Endodermal cell (in vitro differentiated cells): Measurements from ENCODE around the gene PARP8. TPM values are rescaled to one million over a fixed set of nuclear protein-coding genes. Genes with fewer than 3 reads are reported as not detected.

Source experiments
- DNase-seq: peaks from one replicate; pipeline ENCODE4 v3.0.0-alpha.2; 2017
- H3K27ac ChIP-seq: 2 replicates; pipeline ENCODE4 v1.5.1; 2013; ENCODE audit warnings: mild to moderate bottlenecking, low read depth, low read length, moderate library complexity
- H3K27me3 ChIP-seq: 2 replicates; pipeline ENCODE4 v1.6.1; 2013; ENCODE audit warnings: mild to moderate bottlenecking, low read length, moderate library complexity; ENCODE audit not compliant: insufficient read depth, control insufficient read depth, poor library complexity, severe bottlenecking
- H3K36me3 ChIP-seq: 2 replicates; pipeline ENCODE4 v1.7.0; 2013; ENCODE audit warnings: mild to moderate bottlenecking, low read length, moderate library complexity; ENCODE audit not compliant: control insufficient read depth, insufficient read depth
- H3K4me1 ChIP-seq: one replicate; pipeline ENCODE4 v1.7.0; 2013; ENCODE audit warnings: low read length; ENCODE audit not compliant: control insufficient read depth, insufficient read depth
- H3K4me3 ChIP-seq: 2 replicates; pipeline ENCODE4 v1.5.1; 2013; ENCODE audit warnings: mild to moderate bottlenecking, low read length, moderate library complexity
- H3K9ac ChIP-seq: 2 replicates; pipeline ENCODE4 v1.6.1; 2013; ENCODE audit warnings: mild to moderate bottlenecking, low read length, moderate library complexity; ENCODE audit not compliant: poor library complexity, severe bottlenecking; ENCODE audit errors: extremely low read depth
- H3K9me3 ChIP-seq: 2 replicates; pipeline ENCODE4 v1.6.1; 2013; ENCODE audit warnings: mild to moderate bottlenecking, low read length, moderate library complexity; ENCODE audit not compliant: control insufficient read depth
- H3K27ac Mint-ChIP-seq: 2 replicates; pipeline ENCODE4 v1.8.0; 2020; ENCODE audit warnings: mixed read lengths
- H3K27me3 Mint-ChIP-seq: 2 replicates; pipeline ENCODE4 v1.8.0; 2021; ENCODE audit warnings: mild to moderate bottlenecking, mixed read lengths; ENCODE audit not compliant: insufficient read depth
- H3K36me3 Mint-ChIP-seq: 2 replicates; pipeline ENCODE4 v1.8.0; 2020; ENCODE audit warnings: low read depth, mixed read lengths
- H3K4me1 Mint-ChIP-seq: 2 replicates; pipeline ENCODE4 v1.8.0; 2020; ENCODE audit warnings: mixed read lengths
- H3K4me3 Mint-ChIP-seq: 2 replicates; pipeline ENCODE4 v1.8.0; 2020; ENCODE audit warnings: mild to moderate bottlenecking, moderate library complexity, mixed read lengths
- H3K9me3 Mint-ChIP-seq: 2 replicates; pipeline ENCODE4 v1.8.0; 2020; ENCODE audit warnings: mild to moderate bottlenecking, mixed read lengths
- WGBS, 2 experiments: methylation state at CpG; one replicate each; pipeline versions ENCODE4 v1.1.5 to v1.1.7; 2013; ENCODE audit warnings: missing lambda C conversion rate in 2 of 2, mixed read lengths in 1 of 2; ENCODE audit not compliant: insufficient coverage in 1 of 2, insufficient read length in 1 of 2; 5-methylcytosine and 5-hydroxymethylcytosine counted together
- total RNA-seq, 2 donors: library from RNA; stranded (reverse); fragmentation: NEBNext Ultra II Directional in 1 of 2; extraction: Animal tissue kit (Norgen Biotek cat#: 25700) in 1 of 2; gene quantifications; 2 replicates in 1 of 2; 3 replicates in 1 of 2; pipeline ENCODE4 v1.2.1, GENCODE V29; 2021
- TF ChIP-seq, protein P1 (sequence below): fragments of 200-600 bp; sonication (generic); conservative IDR thresholded peaks from 2 replicates; pipeline ENCODE4 v1.5.0; 2021; ENCODE audit warnings: antibody characterized with exemption, mild to moderate bottlenecking

PARP8 gene
- total RNA-seq, 2 donors from 2014 or later, result 18.7 to 19.4 TPM

DNA sequence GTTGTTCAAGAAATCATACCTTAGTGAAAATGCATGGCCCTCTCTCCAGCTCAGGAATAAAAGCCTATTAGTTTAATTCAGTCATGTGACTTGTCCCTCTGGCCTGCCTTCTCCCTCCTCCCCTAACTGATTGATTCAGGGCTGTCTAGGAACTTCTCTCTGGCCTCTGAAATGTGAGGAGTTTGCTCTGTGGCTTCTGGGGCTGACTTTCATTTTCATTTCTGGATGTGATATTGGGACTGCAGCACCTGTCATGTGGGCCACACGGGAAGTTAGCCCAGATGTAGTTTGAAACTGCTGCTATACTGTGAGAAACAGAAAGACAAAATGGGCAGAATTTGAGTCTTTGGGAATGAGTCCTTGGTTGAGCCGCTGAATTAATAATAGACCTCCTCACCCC, 44.8 kb downstream of the PARP8 start:
- TF ChIP-seq, protein P1, sequence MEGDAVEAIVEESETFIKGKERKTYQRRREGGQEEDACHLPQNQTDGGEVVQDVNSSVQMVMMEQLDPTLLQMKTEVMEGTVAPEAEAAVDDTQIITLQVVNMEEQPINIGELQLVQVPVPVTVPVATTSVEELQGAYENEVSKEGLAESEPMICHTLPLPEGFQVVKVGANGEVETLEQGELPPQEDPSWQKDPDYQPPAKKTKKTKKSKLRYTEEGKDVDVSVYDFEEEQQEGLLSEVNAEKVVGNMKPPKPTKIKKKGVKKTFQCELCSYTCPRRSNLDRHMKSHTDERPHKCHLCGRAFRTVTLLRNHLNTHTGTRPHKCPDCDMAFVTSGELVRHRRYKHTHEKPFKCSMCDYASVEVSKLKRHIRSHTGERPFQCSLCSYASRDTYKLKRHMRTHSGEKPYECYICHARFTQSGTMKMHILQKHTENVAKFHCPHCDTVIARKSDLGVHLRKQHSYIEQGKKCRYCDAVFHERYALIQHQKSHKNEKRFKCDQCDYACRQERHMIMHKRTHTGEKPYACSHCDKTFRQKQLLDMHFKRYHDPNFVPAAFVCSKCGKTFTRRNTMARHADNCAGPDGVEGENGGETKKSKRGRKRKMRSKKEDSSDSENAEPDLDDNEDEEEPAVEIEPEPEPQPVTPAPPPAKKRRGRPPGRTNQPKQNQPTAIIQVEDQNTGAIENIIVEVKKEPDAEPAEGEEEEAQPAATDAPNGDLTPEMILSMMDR, result no peak
- no peak overlapping the region for H3K27ac Mint-ChIP-seq
- H3K9me3 Mint-ChIP-seq, result no peaks in the 10 kb centered on the region
- H3K27me3 Mint-ChIP-seq, result no peaks in the 10 kb centered on the region
- H3K9ac ChIP-seq, result no peak overlapping the region
- H3K4me1 Mint-ChIP-seq, result peaks cover 12% of the 10 kb centered on the region
- 90 to 95% methylated on average over 2 of the region's 2 CpGs for WGBS, 2 experiments
- H3K4me3 Mint-ChIP-seq, result no peak overlapping the region
- no peak overlapping the region for H3K4me3 ChIP-seq
- no peaks in the 10 kb centered on the region for H3K9me3 ChIP-seq
- H3K27me3 ChIP-seq, result no peaks in the 10 kb centered on the region
- no peaks in the 10 kb centered on the region for H3K36me3 Mint-ChIP-seq
- H3K27ac ChIP-seq, result no peak overlapping the region
- H3K4me1 ChIP-seq, result no peaks in the 10 kb centered on the region
- DNase-seq, result no peak
- H3K36me3 ChIP-seq, result no peaks in the 10 kb centered on the region

DNA sequence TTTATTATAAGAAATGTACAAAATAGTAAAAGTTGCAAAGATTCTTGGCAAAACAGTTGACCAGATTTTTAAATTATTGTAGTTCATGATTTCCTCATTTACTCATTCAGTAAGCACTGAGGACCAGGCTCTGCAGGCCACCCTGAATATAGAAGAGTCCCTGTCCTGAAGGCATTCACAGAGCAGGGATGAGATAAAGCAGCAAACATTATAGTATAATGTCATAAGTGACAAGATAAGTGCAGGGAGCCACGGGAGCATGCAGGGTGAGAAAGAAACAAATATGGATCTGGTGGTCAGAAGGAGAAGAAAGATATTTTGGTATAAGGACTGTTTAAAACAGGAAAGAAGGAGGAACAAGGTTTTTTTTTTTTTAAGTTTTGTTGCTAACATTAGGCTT, 46.0 kb downstream of the PARP8 start:
- H3K36me3 Mint-ChIP-seq, result no peaks in the 10 kb centered on the region
- 80 to 92% methylated on average over 1 of the region's 1 CpG for whole genome bisulfite sequencing, 2 experiments
- H3K4me1 Mint-ChIP-seq, result peaks cover 12% of the 10 kb centered on the region
- Histone ChIP-seq H3K9me3 (no peaks in the 10 kb centered on the region), H3K4me3 (no peak overlapping the region), H3K27me3 (no peaks in the 10 kb centered on the region), H3K36me3 (no peaks in the 10 kb centered on the region), H3K4me1 (no peaks in the 10 kb centered on the region), H3K27ac (no peak overlapping the region), H3K9ac (no peak overlapping the region)
- no peak for DNase-seq
- no peaks in the 10 kb centered on the region for H3K9me3 Mint-ChIP-seq
- H3K27ac Mint-ChIP-seq, result no peak overlapping the region
- H3K4me3 Mint-ChIP-seq, result no peak overlapping the region
- TF ChIP-seq, protein P1, result no peak
- no peaks in the 10 kb centered on the region for H3K27me3 Mint-ChIP-seq

DNA sequence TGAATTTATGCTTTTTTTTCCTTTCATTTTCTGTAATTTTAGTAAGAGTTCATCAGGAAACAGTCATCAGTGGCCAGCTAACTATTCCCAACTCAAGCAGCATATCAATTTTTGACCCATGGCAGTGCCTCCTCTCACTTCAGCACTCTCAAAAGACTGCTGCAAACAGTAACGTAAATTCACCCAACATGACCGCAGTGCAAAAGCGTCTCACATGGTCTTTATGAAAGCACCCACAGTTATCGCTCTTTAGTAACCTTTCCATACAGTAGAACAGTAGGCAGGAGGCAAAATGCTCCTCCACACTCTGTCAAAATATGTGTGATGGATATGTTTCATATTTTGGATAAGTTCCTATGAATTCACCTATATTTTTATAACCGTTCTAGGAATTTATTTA, 48.6 kb downstream of the PARP8 start:
- no peaks in the 10 kb centered on the region for H3K9me3 Mint-ChIP-seq
- H3K4me1 Mint-ChIP-seq, result peaks cover 14% of the 10 kb centered on the region
- no peak overlapping the region for H3K4me3 ChIP-seq
- no peaks in the 10 kb centered on the region for H3K36me3 Mint-ChIP-seq
- no peaks in the 10 kb centered on the region for H3K4me1 ChIP-seq
- no peak overlapping the region for H3K4me3 Mint-ChIP-seq
- TF ChIP-seq, protein P1, result no peak
- no peaks in the 10 kb centered on the region for H3K27me3 Mint-ChIP-seq
- H3K9me3 ChIP-seq, result no peaks in the 10 kb centered on the region
- no peaks in the 10 kb centered on the region for H3K36me3 ChIP-seq
- H3K27ac Mint-ChIP-seq, result no peak overlapping the region
- DNase-seq, result no peak
- no peaks in the 10 kb centered on the region for H3K27me3 ChIP-seq
- no peak overlapping the region for H3K27ac ChIP-seq
- WGBS, 2 experiments, result 98% methylated on average over 4 of the region's 5 CpGs; no CpG with 5 or more reads in 1 of the 2 experiments
- no peak overlapping the region for H3K9ac ChIP-seq
